Breast epithelium (tissue), 4 donors: ENCODE measurements around the gene AK9. TPM values are rescaled to one million over a fixed set of nuclear protein-coding genes. Genes with fewer than 3 reads are reported as not detected.

ENCODE experiments used
- DNase-seq, 2 donors: peaks; one replicate each; pipeline ENCODE4 v3.0.0-alpha.2; 2019; ENCODE audit warnings: low spot score in 2 of 2
- H3K27ac ChIP-seq, 2 donors: fragments of 200-600 bp; sonication (generic) in 1 of 2; one replicate each; pipeline ENCODE4 v1.5.1; 2016 to 2019; ENCODE audit warnings: mild to moderate bottlenecking in 1 of 2
- H3K27me3 ChIP-seq, 2 donors: fragments of 200-600 bp; sonication (generic) in 1 of 2; one replicate each; pipeline versions ENCODE4 v1.5.1 to v1.6.0; 2017 to 2019; ENCODE audit warnings: control low read depth in 1 of 2, mild to moderate bottlenecking in 1 of 2
- H3K36me3 ChIP-seq: fragments of 200-600 bp; one replicate; pipeline ENCODE4 v1.5.1; 2019
- H3K4me1 ChIP-seq, 2 donors: fragments of 200-600 bp; sonication (generic); one replicate each; pipeline ENCODE4 v1.5.1; 2016 to 2019; ENCODE audit warnings: control low read depth in 1 of 2
- H3K4me3 ChIP-seq, 3 donors: fragments of 200-600 bp; sonication (generic); 1 replicate in 2 of 3; 2 replicates in 1 of 3; pipeline ENCODE4 v1.5.1; 2016 to 2019; ENCODE audit warnings: mild to moderate bottlenecking in 3 of 3, moderate library complexity in 2 of 3
- H3K9me3 ChIP-seq, 2 donors: fragments of 200-600 bp; sonication (generic) in 1 of 2; one replicate each; pipeline ENCODE4 v1.5.1; 2016 to 2019; ENCODE audit warnings: control low read depth in 1 of 2
- POLR2A ChIP-seq: fragments of 450-650 bp; IDR thresholded peaks from one replicate; pipeline ENCODE4 v1.6.1; 2016; ENCODE audit warnings: antibody characterized with exemption, mild to moderate bottlenecking, moderate library complexity
- POLR2AphosphoS5 ChIP-seq, 3 donors: sonication (generic); formaldehyde crosslinking; IDR thresholded peaks; one replicate each; pipeline ENCODE4 v1.6.1; 2017; ENCODE audit warnings: antibody characterized with exemption in 3 of 3
- intact Hi-C: fragments of 100-400 bp; cut with DNase I; formaldehyde crosslinking; loops from one replicate; pipeline ENCODE4 v1.15.1; 2023; ENCODE audit warnings: low total_unique reads
- total RNA-seq, 3 donors: library from RNA; depleted of rRNA; stranded (reverse); fragments of >200 nt; gene quantifications; one replicate each; pipeline ENCODE4 v1.1.0, GENCODE V29; 2016
- TF ChIP-seq, protein P1 (sequence below), 3 donors: fragments of 450-650 bp; IDR thresholded peaks; one replicate each; pipeline ENCODE4 v1.5.1; 2016 to 2017; ENCODE audit warnings: antibody characterized with exemption in 3 of 3, mild to moderate bottlenecking in 3 of 3, moderate library complexity in 3 of 3

Gene AK9
- total RNA-seq, 3 donors from 2014 or later = 8.8 to 23.9 (median 20.0) TPM

DNA sequence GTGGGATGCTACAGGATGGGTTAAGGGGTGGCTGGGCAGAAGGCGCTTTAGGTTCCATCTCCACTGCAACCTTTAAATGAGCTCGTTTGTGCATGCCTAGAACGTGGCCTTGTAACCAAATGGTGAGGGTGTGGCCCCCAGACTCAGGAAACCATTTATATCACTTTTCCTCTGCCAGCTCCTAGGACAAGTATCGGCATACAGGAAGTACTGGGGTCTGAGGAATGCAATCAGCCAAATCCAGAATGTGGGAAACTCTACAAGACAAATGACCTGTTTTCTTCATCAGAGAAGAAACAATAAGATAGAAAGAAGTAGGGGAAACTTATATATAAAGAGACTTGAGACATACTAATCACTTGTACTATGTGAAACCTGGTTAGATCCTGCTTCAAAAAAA is 21.2 kb downstream of the AK9 start:
- Histone ChIP-seq H3K4me3 (no peak overlapping the region), H3K27ac (no peak overlapping the region), H3K4me1 (no peaks in the 10 kb centered on the region), H3K27me3 (no peaks in the 10 kb centered on the region), H3K9me3 (no peaks in the 10 kb centered on the region), H3K36me3 (no peaks in the 10 kb centered on the region)
- intact Hi-C loops = no loop called here
- TF ChIP-seq POLR2A (no peak), POLR2AphosphoS5 (IDR thresholded peaks at IDR 0.05) (no peak)
- TF ChIP-seq, protein P1, sequence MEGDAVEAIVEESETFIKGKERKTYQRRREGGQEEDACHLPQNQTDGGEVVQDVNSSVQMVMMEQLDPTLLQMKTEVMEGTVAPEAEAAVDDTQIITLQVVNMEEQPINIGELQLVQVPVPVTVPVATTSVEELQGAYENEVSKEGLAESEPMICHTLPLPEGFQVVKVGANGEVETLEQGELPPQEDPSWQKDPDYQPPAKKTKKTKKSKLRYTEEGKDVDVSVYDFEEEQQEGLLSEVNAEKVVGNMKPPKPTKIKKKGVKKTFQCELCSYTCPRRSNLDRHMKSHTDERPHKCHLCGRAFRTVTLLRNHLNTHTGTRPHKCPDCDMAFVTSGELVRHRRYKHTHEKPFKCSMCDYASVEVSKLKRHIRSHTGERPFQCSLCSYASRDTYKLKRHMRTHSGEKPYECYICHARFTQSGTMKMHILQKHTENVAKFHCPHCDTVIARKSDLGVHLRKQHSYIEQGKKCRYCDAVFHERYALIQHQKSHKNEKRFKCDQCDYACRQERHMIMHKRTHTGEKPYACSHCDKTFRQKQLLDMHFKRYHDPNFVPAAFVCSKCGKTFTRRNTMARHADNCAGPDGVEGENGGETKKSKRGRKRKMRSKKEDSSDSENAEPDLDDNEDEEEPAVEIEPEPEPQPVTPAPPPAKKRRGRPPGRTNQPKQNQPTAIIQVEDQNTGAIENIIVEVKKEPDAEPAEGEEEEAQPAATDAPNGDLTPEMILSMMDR (IDR thresholded peaks at IDR 0.05) = no peak
- DNase-seq = no peak

DNA sequence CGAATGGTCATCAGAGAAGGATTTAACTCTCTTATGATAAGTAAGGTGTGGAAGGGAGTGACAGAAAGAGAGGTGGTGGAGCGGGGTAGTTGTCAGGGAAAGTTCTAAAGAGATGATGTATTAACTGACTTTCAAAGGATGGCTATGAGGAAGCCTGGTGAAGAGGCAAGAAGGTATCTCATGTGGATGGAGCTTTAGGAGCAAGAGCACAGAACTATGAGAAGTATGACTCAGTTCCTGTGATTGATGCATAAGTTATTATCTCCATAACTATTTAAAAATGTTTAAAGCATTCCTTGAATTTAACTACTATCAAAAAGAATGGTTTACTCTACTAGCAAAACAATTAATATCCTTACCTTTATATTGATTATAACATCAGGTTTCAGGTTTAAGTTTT is 28.8 kb downstream of the AK9 start:
- no peaks in the 10 kb centered on the region for H3K27me3 ChIP-seq
- no peak for DNase-seq
- H3K36me3 ChIP-seq = no peaks in the 10 kb centered on the region
- no peak overlapping the region for H3K4me3 ChIP-seq
- no peaks in the 10 kb centered on the region for H3K9me3 ChIP-seq
- no peak overlapping the region for H3K27ac ChIP-seq
- intact Hi-C loops = loop anchor here (5.0 kb wide), 1 partner anchor 1625 kb away; no protein-coding TSS in a partner anchor
- no peaks in the 10 kb centered on the region for H3K4me1 ChIP-seq
- TF ChIP-seq, protein P1 (IDR thresholded peaks at IDR 0.05) = no peak
- TF ChIP-seq POLR2A (no peak), POLR2AphosphoS5 (IDR thresholded peaks at IDR 0.05) (no peak)

DNA sequence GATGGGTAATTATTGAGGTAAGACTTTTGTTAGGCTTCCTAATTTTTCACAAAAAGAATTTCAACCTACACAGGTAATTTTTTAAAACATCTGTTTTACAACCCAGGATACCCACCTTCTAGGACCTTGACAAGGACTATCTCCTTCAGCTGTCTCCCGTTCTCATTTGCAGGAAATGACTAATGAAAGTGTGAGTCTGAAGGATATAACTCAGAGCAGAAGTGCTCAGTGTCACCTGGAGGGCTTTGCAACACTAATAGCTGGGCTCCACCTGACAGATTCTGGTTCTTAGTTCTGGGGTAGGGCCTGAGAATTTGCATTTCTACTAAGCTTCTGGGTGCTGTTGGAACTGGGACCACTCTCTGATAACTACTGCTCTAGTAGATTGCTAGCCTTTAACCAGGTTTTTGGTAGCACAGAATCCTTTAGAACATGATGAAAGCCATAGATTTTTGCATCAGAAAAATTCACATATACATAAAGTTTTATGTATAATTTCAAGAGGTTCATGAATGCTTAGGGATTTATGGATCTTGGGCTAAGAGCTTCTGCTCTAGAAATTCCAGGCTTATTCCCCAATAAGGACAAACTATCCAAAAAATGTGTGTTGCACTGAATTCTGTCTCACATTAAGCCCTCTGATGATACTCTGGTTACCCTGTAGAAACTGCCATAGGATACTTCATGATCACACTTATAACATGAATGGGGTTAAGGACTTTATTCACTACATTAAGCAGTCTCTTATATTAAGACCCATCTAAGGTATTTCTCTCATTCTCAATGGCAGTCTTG is 30.3 kb downstream of the AK9 start:
- no peak overlapping the region for H3K27ac ChIP-seq
- H3K36me3 ChIP-seq = no peaks in the 10 kb centered on the region
- H3K9me3 ChIP-seq = no peaks in the 10 kb centered on the region
- H3K4me1 ChIP-seq = no peaks in the 10 kb centered on the region
- no peaks in the 10 kb centered on the region for H3K27me3 ChIP-seq
- no peak for DNase-seq
- TF ChIP-seq, protein P1 (IDR thresholded peaks at IDR 0.05) = no peak
- TF ChIP-seq POLR2AphosphoS5 (IDR thresholded peaks at IDR 0.05) = no peak
- no peak for TF ChIP-seq POLR2A
- intact Hi-C loops = loop anchor here (5.0 kb wide), 1 partner anchor 1623 kb away; no protein-coding TSS in a partner anchor
- H3K4me3 ChIP-seq = no peak overlapping the region

DNA sequence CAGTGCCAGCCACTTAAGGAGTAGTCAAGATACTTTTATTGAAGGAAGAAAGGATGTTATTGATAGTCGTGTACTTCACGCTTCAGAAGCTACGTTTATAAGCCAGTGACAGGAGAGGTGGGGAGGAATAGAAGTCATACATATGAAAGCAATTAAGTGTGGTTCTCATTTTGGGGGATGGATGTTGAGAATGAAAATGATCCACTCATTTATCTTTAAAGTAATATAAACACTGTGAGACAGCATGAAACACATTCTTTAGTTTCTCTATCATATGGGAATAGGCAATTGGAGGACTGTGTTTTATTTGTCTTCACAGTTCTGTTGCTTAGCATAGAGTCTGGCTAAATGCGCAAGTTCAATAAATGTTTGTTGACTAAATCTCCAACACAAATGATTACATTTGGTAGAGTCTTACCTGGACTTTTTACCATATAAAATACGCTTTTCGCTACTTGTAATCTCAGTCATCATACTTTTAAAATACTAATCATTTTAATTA is 35.2 kb downstream of the AK9 start:
- Histone ChIP-seq H3K4me1 (no peaks in the 10 kb centered on the region), H3K27me3 (no peaks in the 10 kb centered on the region), H3K9me3 (no peaks in the 10 kb centered on the region), H3K27ac (no peak overlapping the region), H3K36me3 (no peaks in the 10 kb centered on the region), H3K4me3 (no peak overlapping the region)
- DNase-seq = no peak
- TF ChIP-seq POLR2AphosphoS5 (IDR thresholded peaks at IDR 0.05) (no peak), POLR2A (no peak)
- TF ChIP-seq, protein P1 (IDR thresholded peaks at IDR 0.05) = no peak
- intact Hi-C loops = no loop called here

DNA sequence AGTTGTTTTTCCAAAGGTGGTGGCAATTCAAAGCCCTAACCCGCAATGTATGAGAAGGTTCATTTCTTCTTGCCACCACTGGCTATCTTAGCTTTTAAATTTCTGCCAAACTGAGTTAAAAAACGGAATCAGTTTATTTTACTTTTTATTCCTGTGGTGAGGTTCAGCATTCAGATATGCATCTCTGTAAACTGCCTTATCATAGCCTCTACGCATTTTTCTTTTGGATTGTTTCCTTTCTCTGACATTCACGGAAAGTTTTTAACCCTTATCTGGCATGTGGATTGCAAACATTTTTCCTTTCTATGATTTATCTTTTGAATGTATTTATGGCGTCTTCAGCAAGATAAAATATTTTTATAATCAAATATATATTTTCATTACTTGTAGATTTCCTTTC is 37.7 kb downstream of the AK9 start:
- Histone ChIP-seq H3K27me3 (no peaks in the 10 kb centered on the region), H3K9me3 (no peaks in the 10 kb centered on the region), H3K4me1 (no peaks in the 10 kb centered on the region), H3K4me3 (no peak overlapping the region), H3K36me3 (no peaks in the 10 kb centered on the region), H3K27ac (no peak overlapping the region)
- TF ChIP-seq, protein P1 (IDR thresholded peaks at IDR 0.05) = no peak
- TF ChIP-seq POLR2A = no peak
- no peak for TF ChIP-seq POLR2AphosphoS5 (IDR thresholded peaks at IDR 0.05)
- DNase-seq = no peak
- intact Hi-C loops = no loop called here
